GM18951 (cell line): Measurements from ENCODE around the gene USP10.

ENCODE experiments used
- POLR2A ChIP-seq: IDR thresholded peaks from 4 replicates; pipeline ENCODE4 v1.6.1; 2011; ENCODE audit warnings: mild to moderate bottlenecking; ENCODE audit not compliant: insufficient read length, insufficient read depth; ENCODE audit errors: extremely low read depth
- in situ Hi-C: fragments of 300-500 bp; cut with MboI; formaldehyde crosslinking; loops from one replicate; pipeline ENCODE4 v1.12.0; 2022; ENCODE audit warnings: low sequenced_read_pairs, mixed read lengths, inconsistent platforms; ENCODE audit not compliant: unreplicated experiment

The USP10 gene

GRCh38 chr16:84777435-84777834, 77.6 kb downstream of the USP10 start:
- in situ Hi-C loops: no loop called here
- TF ChIP-seq POLR2A: no peak

DNA sequence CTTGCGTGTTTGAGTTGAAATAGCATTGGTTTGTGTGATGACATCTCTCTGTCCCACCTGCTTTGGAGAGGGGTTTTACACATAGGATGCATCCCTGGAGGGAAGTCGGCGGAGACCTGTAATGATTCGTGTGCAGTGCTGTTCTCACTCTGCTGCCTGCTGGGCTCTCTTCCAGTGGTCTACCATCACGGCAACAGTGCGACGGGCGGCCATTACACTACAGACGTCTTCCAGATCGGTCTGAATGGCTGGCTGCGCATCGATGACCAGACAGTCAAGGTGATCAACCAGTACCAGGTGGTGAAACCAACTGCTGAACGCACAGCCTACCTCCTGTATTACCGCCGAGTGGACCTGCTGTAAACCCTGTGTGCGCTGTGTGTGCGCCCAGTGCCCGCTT, 78.9 kb downstream of the USP10 start:
- no peak for TF ChIP-seq POLR2A
- in situ Hi-C loops: no loop called here

DNA sequence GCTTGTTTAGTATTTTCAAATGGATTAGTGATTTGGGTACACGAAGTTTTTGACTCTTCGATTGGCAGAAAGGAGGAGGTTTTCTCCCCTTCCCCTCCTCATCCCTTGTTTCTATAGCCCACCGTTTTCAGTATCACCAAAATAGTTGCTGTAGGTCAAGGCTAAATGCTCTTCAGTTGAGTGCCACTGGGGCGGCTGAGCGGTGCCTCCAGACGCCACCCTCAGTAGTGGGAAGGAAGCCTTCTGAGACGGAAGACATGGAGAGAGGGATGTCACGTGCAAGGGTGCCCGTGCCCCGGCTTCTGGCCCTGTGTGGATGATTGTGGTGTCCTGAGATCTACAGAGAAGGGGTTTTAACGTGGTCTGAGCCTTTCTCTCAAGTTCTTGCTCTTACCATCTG, 80.3 kb downstream of the USP10 start:
- no peak for TF ChIP-seq POLR2A
- in situ Hi-C loops: no loop called here

DNA sequence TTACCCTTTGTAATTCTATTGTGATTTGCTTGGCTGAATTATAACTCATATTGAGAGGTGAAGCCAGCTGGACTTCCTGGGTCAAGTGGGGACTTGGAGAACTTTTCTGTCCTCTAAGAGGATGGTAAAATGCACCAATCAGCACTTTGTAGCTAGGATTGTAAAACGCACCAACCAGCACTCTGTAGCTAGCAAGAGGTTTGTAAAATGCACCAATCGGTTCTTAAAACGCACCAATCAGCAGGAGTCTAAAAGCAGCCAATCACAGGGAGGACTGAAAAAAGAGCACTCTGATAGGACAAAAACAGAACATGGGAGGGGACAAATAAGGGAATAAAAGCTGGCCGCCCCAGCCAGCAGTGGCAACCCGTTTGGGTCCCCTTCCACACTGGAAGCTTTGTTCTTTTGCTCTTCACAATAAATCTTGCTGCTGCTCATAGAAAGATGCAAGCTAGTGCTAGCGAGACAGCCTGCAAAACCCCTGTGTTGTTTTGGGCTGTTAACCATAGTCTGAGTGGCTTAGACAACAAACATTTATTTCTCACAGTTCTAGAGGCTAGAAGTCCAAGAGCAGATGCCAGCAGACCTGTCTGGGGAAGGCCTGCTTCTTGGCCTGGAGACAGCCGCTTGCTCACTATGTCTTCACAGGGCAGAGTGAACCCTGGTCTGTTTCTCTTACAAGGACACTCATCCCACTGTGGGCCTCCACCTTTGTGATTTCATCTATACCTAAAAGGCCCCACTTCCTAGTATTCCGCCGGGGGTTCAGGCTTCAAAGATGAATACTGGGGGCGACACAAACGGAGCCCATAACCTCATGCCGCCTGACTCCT, 81.0 kb downstream of the USP10 start:
- no peak for TF ChIP-seq POLR2A
- in situ Hi-C loops: no loop called here

DNA sequence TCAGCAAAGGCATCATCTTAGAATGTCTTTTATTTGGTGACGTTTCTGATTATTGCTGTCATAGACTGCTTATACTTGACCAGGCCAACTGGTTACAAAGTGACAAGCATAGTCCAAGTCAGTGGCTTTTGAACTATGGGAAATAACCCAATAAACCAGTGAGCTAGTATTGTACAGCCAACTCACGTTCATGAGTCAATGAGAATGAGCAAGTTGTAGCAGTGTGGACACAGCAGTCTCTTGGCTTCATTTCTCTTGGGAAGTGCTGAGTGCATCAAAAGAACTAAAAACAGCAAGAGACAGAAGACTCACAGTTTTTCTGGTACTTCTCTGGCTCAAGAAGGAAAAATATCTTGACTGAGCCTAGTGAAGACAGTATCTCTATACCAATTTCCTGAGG, 83.0 kb downstream of the USP10 start:
- no peak for TF ChIP-seq POLR2A
- in situ Hi-C loops: no loop called here

- TF ChIP-seq POLR2A: no peak
- in situ Hi-C loops: no loop called here
Measured at GRCh38 chr16:84785843-84786581, 86.2 kb downstream of the USP10 start.

GRCh38 chr16:84786605-84787262, 86.9 kb downstream of the USP10 start:
- in situ Hi-C loops: no loop called here
- TF ChIP-seq POLR2A: no peak

DNA sequence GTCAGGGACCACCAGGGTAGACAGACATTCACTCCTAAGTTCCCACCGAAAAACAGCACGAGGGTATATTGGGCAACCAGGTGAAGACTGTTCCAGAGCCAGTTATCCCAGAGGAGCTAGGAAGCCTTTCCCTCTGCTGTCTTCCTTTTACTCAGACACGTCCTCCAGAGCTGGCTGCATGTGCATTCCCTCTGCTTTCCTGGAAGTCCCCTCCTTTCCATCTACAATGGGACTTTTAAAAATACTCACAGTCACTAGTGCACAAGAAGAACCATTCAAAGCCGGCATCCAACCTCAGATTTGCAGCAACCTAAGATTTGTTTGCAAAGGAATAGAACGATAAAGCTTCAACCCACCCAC, 87.4 kb downstream of the USP10 start:
- in situ Hi-C loops: no loop called here
- TF ChIP-seq POLR2A: no peak

GRCh38 chr16:84788920-84789391, 89.2 kb downstream of the USP10 start:
- TF ChIP-seq POLR2A: no peak
- in situ Hi-C loops: no loop called here

DNA sequence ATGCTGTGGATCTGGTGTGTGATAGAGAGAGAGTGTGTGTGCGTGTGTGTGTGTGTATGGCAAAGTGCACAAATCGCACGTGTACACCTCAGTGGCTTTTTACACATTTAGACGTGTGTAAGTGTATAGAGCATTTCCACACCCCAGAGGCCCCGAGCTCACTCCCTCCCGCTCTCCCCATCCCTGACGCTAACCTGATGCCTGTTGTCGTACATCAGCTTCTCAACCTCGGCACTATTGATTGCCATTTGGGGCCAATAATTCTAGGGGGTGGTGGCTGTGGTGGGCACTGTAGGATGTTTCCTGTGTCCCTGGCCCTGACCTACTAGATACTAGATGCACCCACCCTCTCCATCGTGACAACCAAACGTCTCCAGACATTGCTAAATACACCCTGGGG, 89.6 kb downstream of the USP10 start:
- in situ Hi-C loops: no loop called here
- TF ChIP-seq POLR2A: no peak

- in situ Hi-C loops: no loop called here
- TF ChIP-seq POLR2A: no peak
Measured at GRCh38 chr16:84790301-84790700, 90.5 kb downstream of the USP10 start.

DNA sequence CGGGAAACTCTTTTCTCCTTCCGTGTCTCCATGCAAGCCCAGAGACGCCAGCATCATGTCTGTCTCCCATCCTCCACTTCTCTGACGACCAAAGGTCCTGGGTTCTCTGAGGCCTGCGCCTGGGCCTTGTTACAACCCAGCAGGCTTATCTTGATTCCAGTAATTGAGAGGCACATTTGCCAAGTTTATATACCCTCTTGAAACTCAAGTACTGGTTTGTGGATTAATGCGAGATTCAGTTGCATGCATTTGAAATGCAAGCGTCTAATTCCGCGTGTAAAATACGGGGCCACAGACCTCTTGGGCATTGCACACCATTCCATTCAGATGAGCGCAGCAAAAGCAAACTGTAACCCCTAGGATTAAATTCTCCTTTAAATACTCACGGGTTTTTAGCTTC, 91.3 kb downstream of the USP10 start:
- TF ChIP-seq POLR2A: no peak
- in situ Hi-C loops: no loop called here

- in situ Hi-C loops: no loop called here
- TF ChIP-seq POLR2A: no peak
Measured at GRCh38 chr16:84791501-84791900, 91.7 kb downstream of the USP10 start.

DNA sequence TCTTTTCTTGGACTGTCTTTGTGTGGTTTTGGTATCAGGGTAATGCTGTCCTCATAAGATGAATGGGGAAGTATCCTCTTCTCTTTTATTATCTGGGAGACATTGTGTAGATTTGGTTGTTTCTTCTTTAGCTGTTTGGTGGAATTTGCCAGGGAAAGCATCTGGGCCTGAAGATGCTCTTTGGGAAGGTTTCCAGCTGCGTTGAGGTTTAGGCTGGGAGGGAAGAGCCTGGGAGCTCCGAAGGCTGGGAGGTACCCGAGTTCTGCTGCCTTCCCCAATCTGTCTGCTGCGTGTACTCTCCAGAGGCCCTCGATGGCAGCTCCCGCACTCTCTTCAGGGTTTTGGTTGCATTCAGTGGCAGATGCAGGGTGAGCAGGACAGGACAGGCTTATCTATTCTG, 94.4 kb downstream of the USP10 start:
- no peak for TF ChIP-seq POLR2A
- in situ Hi-C loops: no loop called here

DNA sequence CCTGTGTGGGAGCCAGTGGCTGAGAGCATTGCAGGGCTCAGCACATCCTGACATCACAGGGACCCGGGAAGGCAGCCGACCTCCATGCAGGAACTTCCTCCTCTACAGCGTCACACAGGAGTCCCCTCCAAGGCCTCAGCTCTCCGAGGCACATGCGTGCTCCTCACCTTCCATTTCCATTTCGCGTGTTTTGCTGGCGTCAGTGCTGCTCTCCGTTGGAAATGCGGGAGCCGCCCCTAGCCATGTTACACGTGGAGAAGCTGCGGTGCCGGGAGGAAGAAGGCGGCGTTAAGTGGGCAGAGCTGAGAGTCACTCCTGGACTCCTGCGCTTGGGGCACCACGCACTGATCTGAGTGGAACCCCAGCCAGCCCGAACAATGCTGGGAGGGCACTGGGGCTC, 94.8 kb downstream of the USP10 start:
- no peak for TF ChIP-seq POLR2A
- in situ Hi-C loops: no loop called here
